GM21619 (cell line): ENCODE results near the gene PIEZO2.
"Not testable (repeated sequence)": the region's sequence is repeated elsewhere in the genome, so short reads cannot be mapped to it uniquely, and the experiment has no call there.

ENCODE experiments used
- ATAC-seq: cut with Tn5 transposase; IDR thresholded peaks from one replicate; pipeline ENCODE4 v1.9.1; 2021; ENCODE audit not compliant: unreplicated experiment

PIEZO2 gene

DNA sequence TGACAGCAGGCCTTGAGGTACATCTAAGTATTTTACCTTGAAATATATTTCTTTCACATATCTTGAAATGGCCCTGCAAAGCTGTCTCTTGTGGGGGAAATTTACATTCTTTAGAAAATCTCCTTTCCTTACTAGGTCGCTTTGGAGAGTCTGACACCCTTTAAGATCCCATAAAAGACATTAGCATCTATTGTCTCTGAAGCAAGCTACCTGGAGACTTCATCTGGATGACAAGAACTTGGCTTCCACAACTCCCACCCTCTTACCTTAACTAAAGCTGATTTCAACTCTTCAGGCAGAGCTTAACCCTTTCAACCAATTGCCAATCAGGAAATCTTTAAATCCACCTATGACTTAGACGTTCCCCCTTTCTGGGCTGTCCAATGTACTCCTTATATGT lies 219.3 kb downstream of the PIEZO2 start:
- no peak for ATAC-seq

DNA sequence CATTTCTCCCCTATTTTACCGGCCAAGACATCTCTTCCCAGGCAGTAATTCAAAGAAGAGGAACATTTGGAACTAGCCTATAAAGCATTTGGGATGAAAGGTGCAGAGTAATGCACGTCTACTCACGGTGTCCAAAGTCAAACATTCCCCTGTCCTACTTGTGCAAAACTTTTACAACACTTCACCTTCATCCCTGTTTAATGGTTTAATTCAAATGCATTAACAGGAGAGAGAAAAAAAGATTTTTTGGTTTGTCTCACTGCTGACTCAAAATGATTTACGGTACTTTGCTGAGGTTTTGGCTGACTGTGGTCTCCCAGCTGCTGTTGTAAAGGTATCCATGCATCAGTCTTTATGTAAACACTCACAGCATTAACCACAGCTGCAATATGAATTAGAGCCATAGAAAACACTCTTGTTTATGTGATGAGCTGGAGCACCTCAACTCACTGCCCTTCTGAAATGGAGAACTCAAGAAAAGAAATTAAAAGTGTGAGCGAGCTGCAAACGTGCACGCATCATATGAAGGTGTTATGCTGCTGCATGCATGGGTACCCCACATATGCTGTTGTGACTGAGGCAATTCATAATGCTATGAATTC lies 220.5 kb downstream of the PIEZO2 start:
- ATAC-seq, result no peak

DNA sequence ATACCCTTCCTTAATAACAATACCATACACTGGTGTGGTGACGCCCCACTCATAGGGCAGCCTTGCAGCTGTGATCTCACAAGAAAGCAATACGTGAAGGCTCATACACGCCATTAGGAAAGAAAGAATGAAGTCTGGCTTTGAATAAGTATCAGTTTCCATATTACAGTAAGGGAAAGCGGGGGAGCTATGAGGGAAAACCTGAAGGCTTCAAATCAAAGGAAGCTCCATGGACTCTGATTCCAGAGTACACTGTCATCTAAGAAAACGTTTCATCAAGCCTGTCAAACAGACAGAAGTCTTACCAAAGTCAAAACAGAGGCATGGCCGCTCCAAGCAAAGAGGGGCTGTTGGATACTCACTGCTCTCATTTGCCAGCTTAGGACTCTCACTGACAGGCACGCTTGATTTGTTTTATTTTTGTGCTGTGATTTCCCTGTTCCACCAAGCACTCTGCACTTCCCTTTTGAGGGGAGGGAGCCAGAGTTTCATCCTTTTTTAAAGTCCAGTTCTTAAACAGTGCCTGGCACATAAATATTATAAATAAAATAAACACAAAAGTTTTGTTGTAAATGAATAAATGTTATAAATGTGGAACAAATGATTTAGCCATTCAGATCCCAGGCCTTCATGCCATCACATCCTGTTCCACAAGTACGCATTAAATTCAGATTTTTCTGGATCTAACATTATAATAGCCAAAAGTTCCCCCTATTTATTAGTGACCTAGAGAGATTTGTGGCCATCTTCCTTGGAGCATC lies 221.2 kb downstream of the PIEZO2 start:
- no peak for ATAC-seq

DNA sequence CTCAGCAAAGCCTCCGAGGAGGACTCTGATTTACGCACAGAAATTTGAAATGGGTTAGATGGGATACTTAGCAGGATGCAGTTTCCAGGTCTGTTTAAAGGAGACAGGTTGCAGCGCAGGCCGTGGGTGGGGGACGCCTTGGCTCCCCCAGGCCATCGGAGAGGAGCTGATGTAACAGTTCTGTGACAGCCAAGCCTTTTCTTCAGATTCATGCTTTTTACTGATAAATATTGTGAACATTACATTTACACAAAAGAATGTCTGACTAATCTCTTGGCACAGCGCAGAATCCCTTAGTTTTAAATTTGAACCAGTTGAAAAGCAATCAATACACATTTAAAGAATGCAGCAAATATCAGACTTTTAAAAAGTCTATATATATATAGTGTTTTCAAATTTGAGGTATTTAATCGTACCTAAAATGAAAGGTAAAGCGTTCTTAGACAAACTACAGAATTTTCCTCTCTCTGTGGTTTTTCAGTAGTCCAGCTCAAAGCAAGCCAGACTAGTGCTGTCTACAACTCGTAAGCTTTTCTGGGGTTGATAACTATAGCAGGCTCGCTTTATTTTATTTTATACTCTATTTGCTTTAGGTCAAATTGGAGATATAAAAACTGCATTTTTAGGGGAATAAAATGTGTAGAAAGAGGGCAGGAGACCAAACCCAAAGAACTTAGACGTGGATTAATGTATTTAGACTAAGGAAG lies 221.9 kb downstream of the PIEZO2 start:
- no peak for ATAC-seq

DNA sequence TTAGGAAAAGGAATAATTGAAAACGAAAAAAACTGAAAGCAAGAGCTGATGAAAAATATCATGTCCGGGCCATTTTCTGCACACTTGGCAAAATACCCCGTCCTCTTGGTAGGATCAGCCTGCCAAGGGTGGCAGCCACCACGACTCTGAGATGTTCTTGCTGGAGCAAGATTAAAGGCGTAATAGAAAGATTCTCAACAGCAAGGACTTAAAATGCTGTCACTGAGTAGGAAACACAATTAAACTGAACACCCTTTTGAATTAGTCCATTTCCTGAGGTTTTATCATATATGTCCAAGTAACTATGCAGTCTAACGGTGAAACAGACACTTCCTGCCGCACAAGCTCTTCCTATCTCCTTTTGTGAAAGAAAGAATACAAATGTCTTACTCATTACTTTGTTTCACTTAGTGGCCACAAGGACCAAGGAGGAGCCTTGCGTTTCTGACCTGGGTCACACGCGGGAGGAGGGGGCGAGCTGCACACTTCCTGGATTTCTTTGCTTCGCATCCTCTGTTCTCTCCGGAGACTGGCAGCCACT lies 222.7 kb downstream of the PIEZO2 start:
- no peak for ATAC-seq

DNA sequence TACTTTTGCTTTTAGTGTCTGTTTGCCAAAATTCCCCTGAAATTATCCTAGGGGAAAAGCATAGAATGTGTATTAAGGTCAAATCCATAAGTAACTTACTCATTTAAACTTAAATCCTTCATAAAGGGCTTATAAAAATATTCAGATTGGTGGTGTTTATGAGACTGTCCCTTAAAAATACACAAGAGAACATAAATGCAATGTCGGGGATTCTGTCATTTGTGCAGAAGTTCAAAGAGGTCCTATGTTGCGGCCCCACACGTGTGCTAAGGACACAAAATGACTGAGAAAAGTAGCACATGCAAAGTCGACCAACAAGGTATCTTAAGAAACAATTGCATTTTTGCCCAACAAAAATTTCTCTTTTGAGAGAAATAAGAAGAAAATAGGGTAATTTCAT lies 225.1 kb downstream of the PIEZO2 start:
- no peak for ATAC-seq

DNA sequence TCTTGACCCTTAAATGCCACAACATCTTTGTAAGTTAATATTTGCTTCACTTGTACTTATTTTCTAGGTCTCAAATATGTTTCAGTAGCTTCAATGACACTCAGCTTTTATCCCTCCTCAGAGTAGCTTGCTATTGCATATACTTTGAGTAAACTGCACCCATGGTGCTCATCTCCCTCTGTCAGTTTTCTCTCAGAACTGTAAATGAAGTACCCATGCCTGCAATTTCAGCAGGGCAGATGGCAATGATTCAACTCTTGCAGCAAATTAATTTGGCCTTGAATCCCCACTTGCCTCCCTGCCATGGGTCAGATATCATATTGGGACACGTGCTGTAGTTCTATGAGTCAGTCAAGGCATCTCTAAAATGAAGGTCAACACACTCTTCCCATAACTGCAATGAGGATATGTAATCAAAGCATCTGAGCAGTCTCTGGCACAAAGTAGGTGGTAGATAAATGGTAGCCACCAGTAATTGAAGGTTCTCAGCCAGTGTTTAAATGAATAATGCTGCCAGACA lies 225.8 kb downstream of the PIEZO2 start:
- no peak for ATAC-seq

DNA sequence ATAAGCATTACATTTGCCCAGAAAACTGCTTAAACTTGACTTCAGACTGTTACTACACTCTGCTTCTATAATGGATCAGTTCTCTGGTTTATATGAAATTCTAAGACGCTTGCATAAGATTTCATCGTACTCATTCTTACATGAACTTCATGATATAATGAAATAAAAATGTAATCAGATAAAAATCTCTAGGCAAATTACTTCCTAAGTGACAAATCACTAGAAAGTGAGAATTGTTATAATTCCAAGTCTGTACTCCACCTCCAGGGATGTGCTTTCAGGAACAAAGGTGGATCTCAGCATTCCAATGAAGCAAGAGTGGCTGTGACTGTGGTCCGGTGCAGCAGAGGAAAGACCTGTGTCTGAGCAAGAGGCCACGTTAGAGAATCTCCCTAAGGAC lies 226.2 kb downstream of the PIEZO2 start:
- no peak for ATAC-seq

DNA sequence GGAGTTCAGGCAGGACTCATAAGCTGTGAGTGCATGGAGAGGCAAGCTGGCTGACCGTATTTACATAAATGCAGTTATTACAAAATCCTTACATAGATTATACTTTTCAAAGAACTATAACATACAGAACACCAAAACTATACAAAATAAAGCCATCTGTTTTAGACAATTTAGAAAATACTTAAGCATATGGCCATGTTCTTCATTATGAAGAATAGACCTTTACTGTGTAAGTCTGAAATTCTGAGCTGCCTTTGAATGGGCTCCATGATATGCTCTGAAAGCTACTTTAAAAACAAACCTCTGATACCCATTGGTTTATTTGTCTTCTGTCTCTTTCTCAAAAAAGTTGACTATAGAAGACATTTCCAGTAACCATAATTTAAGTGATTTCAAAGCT lies 226.7 kb downstream of the PIEZO2 start:
- ATAC-seq, result not testable (repeated sequence)

DNA sequence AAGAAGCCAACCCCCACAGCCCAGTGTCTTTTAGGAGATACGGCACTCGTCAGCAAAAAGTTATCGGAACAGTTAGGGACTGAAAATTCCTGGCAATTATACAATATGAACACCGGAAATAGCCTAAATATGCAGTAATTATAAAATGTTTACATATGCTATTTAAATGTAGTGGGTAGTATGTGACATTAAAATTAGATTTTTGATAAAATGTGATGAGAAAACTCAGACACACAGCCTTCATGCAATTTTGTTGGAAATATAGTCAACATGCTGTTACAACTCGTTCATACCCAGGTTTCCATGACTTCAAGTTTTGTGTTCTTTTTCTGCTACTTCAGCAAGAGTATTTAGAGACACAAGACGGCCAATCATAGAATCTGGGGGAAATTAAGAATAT lies 229.1 kb downstream of the PIEZO2 start:
- ATAC-seq, result not testable (repeated sequence)

DNA sequence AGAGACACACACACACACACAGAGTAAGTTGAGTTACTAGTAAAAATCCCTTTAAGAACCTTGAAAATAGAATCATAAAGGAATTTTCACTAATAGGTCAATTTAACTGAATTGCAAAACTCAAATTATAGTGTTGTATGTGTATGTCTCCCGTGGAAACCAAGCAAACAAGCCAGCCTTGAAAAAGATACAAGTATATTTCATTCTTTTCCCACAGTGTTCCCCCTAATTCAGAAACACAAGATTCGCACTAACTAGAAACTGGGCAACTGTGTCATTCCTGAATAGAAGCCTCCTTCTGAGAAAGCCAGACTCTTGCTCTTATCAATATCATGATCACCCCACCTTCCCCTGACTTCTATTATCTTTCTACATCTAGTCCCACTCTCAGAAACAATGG lies 229.5 kb downstream of the PIEZO2 start:
- ATAC-seq, result no peak

DNA sequence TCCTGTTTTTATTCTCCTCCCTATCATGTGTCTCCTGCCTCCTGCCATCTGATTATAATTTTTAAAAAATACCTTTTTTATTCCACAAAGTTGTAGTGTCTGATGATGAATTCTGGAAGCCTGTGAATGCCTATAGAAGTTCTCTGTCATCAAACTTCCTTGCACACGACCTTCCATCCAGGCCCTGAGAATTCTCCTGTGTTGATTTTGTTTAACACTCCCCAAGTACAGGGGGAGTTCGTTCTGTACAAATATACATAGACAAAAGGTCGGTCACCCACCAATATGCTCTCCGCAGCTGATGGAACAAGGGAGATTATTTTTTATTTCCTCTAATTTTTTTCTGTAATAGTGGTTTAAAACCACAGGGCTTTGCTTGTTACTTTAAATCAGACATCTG lies 232.5 kb downstream of the PIEZO2 start:
- ATAC-seq, result no peak

DNA sequence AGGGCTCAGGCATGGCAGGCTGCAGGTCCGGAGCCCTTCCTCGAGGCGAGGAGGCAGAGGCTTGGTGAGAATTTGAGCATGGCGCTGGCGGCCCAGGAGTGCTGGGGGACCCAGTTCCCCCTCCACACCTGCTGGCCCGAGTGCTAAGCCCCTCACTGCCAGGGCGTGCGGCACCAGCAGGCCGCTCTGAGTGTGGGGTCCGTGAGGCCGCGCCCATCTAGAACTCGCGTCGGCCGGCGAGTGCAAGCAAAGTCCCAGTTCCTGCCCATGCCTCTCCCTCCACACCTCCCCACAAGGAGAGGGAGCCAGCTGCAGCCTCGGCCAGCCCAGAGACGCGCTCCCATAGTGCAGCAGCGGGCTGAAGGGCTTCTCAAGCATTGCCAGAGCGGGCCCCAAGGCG lies 233.0 kb downstream of the PIEZO2 start:
- no peak for ATAC-seq

DNA sequence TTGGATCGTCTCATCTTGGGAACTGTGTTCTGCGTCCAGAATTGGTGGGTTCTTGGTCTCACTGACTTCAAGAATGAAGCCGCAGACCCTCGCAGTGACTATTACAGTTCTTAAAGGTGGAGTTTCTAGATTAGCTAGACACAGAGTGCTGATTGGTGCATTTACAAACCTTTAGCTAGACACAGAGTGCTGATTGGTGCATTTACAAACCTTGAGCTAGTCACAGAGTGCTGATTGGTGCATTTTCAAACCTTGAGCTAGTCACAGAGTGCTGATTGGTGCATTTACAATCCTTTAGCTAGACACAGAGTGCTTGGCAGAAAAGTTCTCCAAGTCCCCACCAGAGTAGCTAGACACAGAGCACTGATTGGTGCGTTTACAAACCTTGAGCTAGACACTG lies 233.6 kb downstream of the PIEZO2 start:
- not testable (repeated sequence) for ATAC-seq

DNA sequence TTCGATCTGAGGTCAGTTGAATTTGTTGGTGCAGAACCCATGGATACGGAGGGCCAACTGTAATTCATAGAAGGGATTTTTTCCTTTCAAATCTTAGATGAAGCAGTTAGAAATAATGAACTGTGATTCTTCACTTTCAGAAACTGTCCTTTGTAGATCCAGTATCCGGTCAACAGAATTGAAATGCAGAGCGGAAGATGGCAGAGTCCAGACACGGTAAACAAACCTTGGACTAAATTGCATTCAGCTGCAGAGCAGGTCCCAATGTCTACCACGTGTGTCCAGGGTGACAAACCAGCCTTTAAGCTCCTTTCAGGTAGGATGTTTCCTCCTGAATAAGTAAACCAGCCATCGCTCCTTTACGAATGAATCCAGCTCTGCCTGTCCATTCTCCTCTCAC lies 234.8 kb downstream of the PIEZO2 start:
- ATAC-seq, result not testable (repeated sequence)

DNA sequence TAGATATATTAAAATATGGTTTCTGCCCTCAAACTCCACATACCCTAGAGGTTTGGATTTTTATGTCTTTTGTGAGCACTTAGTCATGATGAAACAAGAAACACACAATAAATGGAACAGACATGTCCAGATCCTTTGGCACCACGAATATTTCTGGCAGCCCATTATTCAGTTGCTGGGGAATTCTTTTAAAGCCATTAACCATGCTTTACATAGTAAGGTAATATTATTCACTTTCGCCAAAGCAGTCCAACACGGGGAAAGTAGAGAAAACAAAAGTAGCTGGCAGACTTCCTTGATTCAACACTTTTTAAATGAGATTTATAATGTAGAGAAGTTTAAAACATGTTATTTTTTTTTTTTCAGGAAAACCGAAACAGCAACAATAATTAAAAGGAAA lies 235.4 kb downstream of the PIEZO2 start:
- no peak for ATAC-seq

DNA sequence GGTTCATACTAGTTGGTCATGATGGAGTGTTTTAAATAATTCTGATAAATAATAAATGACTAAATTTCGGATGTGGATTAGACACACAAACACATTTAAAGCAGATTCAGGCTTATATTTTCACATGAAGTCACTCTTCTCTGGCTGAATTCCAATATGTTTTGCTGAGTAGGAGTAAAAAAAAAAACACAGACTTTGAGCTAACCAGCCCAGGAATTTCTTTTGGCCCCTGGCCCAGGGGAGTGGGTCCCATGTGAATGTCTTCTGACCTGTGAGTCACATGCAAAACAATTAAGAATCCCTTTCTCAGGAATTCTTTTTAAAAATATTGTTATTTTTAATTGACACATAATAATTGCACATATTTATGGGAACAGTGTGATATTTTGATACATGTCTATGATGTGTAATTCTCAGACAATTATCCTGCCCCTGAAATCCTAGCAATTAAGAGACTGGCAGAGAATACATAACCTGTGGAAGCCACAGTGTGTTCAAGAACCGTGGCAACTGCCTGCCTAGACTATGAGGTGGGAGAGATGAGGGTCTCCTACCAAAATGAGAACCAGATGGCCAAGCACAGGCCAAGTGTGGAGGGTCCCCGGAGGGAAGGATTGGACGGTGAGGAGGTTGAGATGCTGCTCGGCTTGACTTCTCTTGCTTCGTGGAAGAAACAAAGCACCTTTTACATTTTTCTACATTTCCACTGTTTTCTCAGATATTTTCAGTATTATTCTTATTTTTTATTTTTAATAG lies 236.4 kb downstream of the PIEZO2 start:
- no peak for ATAC-seq

DNA sequence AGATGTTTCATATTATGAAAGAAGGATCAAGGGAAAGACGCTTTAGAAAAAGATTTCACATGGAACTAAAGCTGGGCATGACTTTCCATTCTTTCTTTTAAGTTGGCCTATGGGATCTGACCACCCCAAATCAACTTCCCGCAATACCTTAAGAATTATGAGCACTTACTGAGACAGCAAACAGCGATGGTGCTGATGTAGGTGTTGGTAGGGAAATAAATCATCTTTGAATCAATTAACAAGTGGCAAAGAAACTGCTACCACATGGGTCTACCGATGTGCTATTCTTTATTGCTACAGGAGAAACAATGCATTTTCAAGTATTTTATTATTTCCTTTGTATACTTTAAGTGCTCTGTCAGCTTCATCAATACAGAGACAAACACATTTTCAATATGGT lies 239.6 kb downstream of the PIEZO2 start:
- ATAC-seq, result no peak

DNA sequence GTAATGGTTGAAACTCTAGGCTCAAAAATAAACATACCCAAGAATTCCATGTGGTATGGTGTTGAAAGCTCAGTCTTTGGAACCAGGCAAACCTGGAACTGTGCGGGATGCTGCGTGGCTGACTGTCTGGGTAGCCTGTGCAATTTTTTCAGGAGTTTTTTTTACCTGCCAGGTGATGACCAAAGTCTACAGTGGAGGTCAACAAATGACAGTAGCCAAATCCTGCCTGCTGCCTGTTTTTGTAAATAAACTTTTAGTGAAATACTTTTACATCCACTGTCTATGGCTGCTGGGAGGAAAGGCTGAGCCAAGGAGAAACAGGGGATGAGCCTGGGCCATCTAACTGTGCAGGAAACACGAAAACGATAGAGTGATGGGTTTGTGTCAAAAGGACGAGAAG lies 240.6 kb downstream of the PIEZO2 start:
- ATAC-seq, result no peak

DNA sequence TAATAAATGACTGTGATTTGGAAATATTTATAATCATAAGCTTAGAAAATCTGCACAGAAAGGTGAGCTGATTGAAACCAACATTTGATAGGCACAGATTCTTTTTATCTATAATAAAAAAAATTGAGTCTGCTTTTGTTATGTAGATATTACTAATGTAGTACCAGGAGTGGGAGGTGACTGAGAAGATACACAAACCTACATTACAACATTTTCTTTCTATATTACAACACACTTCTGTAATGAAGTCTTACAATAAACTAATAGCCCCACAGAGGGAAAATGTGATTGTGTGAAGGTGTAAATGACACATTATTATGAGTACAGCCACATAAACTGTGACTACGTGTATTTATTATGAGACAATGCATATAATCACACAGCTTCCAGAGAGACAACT lies 241.6 kb downstream of the PIEZO2 start:
- no peak for ATAC-seq

DNA sequence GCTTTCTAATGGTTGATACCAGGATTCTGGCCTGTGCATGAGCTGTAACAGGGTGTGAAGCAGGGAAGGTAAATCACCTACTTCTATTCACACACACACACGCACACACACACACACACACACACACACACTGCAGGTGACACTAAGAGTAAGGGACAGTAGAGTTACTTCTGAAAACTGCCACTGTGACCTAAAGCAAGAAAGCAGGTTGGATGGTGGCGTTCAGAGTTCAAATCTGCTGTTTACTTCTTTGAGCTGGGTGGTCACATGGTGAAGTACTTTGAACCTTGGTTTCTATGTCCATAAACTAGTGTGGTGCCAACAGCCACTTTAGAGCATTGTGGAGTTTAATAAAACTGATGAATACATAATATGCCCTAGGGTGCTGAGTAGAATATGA lies 248.0 kb downstream of the PIEZO2 start:
- no peak for ATAC-seq
